SK-N-SH (cell line): ENCODE data around the gene CYP2R1. TPM values are rescaled to one million over a fixed set of nuclear protein-coding genes. Genes with fewer than 3 reads are reported as not detected.

Source experiments
- CTCF ChIA-PET: fragments of 300-600, 350-600 bp; formaldehyde crosslinking; extraction: SDS; loops from one replicate; lab custom pipeline; 2021; lab: Yijun Ruan, JAX
- POLR2A ChIA-PET: fragments of 350-600 bp; sonication (Branson Sonifier 250); formaldehyde crosslinking; extraction: SDS; loops from one replicate; lab custom pipeline; 2020; ENCODE audit warnings: antibody characterized with exemption, inconsistent platforms; lab: Yijun Ruan, JAX
- DNase-seq: peaks from one replicate; pipeline ENCODE4 v3.0.0; 2012
- H2AFZ ChIP-seq: fragments of 200-600 bp; sonication (generic); 2 replicates; pipeline ENCODE4 v1.8.1; 2016; ENCODE audit warnings: antibody characterized with exemption, mild to moderate bottlenecking, low read depth
- H3F3A ChIP-seq: fragments of 200-600 bp; sonication (generic); replicated peaks from 2 replicates; pipeline ENCODE3; 2016; ENCODE audit warnings: antibody characterized with exemption, mild to moderate bottlenecking; ENCODE audit not compliant: insufficient read depth
- H3K27ac ChIP-seq, 2 experiments: fragments of 200-500 bp in 1 of 2; fragments of 200-600 bp in 1 of 2; sonication (Bioruptor generic) in 1 of 2; sonication (generic), shearing (Covaris generic) in 1 of 2; 2 replicates each; pipeline versions ENCODE4 v1.5.1 to v1.6.1; 2014 to 2016; ENCODE audit warnings: low read depth in 2 of 2, inconsistent platforms in 1 of 2, low read length in 1 of 2, mild to moderate bottlenecking in 1 of 2, mixed read lengths in 1 of 2
- H3K27me3 ChIP-seq: fragments of 200-600 bp; sonication (generic), shearing (Covaris generic); 2 replicates; pipeline ENCODE4 v1.6.1; 2016; ENCODE audit warnings: mixed run types; ENCODE audit not compliant: insufficient read depth
- H3K36me3 ChIP-seq, 2 experiments: fragments of 200-500 bp in 1 of 2; fragments of 200-600 bp in 1 of 2; sonication (Bioruptor generic) in 1 of 2; sonication (generic) in 1 of 2; replicated peaks in 1 of 2; 2 replicates each; pipeline versions ENCODE3 to v1.5.1; 2014 to 2016; ENCODE audit warnings: low read length in 1 of 2, mild to moderate bottlenecking in 1 of 2; ENCODE audit not compliant: insufficient read depth in 2 of 2, control insufficient read depth in 1 of 2
- H3K4me1 ChIP-seq, 2 experiments: fragments of 200-500 bp in 1 of 2; fragments of 200-600 bp in 1 of 2; sonication (Bioruptor generic) in 1 of 2; sonication (generic), shearing (Covaris generic) in 1 of 2; 2 replicates each; pipeline versions ENCODE4 v1.5.1 to v1.6.1; 2014 to 2016; ENCODE audit warnings: low read depth in 1 of 2, low read length in 1 of 2, mixed run types in 1 of 2; ENCODE audit not compliant: insufficient read depth in 2 of 2, control insufficient read depth in 1 of 2
- H3K4me2 ChIP-seq: fragments of 200-600 bp; sonication (generic), shearing (Covaris generic); 2 replicates; pipeline ENCODE4 v1.6.1; 2017; ENCODE audit warnings: mixed run types
- H3K4me3 ChIP-seq, 2 experiments: fragments of 200-500 bp in 1 of 2; fragments of 200-600 bp in 1 of 2; sonication (Bioruptor generic) in 1 of 2; sonication (generic), shearing (Covaris generic) in 1 of 2; 2 replicates each; pipeline versions ENCODE4 v1.5.1 to v1.8.1; 2014 to 2016; ENCODE audit warnings: low read depth in 2 of 2, inconsistent platforms in 1 of 2, low read length in 1 of 2, mild to moderate bottlenecking in 1 of 2, mixed read lengths in 1 of 2, moderate library complexity in 1 of 2
- H3K79me2 ChIP-seq: fragments of 200-600 bp; sonication (generic); 2 replicates; pipeline ENCODE4 v1.8.1; 2017; ENCODE audit warnings: mild to moderate bottlenecking; ENCODE audit not compliant: insufficient read depth
- H3K9ac ChIP-seq: fragments of 200-600 bp; sonication (generic); 2 replicates; pipeline ENCODE4 v1.6.1; 2017; ENCODE audit warnings: mixed run types
- H3K9me2 ChIP-seq: fragments of 200-600 bp; sonication (generic); 2 replicates; pipeline ENCODE4 v1.6.1; 2017; ENCODE audit warnings: mixed run types
- H3K9me3 ChIP-seq: fragments of 200-600 bp; sonication (generic); 2 replicates; pipeline ENCODE4 v1.6.1; 2017; ENCODE audit warnings: mixed run types, mild to moderate bottlenecking, moderate library complexity
- H4K20me1 ChIP-seq: fragments of 200-600 bp; sonication (generic); 2 replicates; pipeline ENCODE4 v1.6.1; 2017; ENCODE audit warnings: mild to moderate bottlenecking, mixed run types; ENCODE audit not compliant: insufficient read depth
- CHD2 ChIP-seq: fragments of 150-350 bp; IDR thresholded peaks from 2 replicates; pipeline ENCODE4 v1.6.1; 2018; ENCODE audit warnings: low read length; ENCODE audit not compliant: partially characterized antibody
- FOSL2 ChIP-seq: IDR thresholded peaks from 2 replicates; pipeline ENCODE4 v1.4.0; 2012; ENCODE audit warnings: low read depth, mild to moderate bottlenecking, moderate library complexity, borderline replicate concordance
- GATA2 ChIP-seq: sonication (generic); formaldehyde crosslinking; IDR thresholded peaks from 2 replicates; pipeline ENCODE4 v1.5.0; 2020; ENCODE audit warnings: mild to moderate bottlenecking, missing genetic modification reagents
- JUND ChIP-seq: IDR thresholded peaks from 2 replicates; pipeline ENCODE4 v1.4.0; 2012
- MEF2A ChIP-seq: IDR thresholded peaks from 2 replicates; pipeline ENCODE4 v1.4.0; 2012; ENCODE audit warnings: low read depth, borderline replicate concordance
- NFIC ChIP-seq: IDR thresholded peaks from 2 replicates; pipeline ENCODE4 v1.4.0; 2012; ENCODE audit warnings: borderline replicate concordance
- RAD21 ChIP-seq: IDR thresholded peaks from 2 replicates; pipeline ENCODE4 v1.6.1; 2012; ENCODE audit warnings: mild to moderate bottlenecking, low read length
- RCOR1 ChIP-seq: fragments of 150-350 bp; IDR thresholded peaks from 2 replicates; pipeline ENCODE4 v1.6.1; 2017; ENCODE audit warnings: antibody characterized with exemption, low read length
- RFX5 ChIP-seq: IDR thresholded peaks from 2 replicates; pipeline ENCODE4 v1.6.1; 2012; ENCODE audit warnings: mild to moderate bottlenecking, improper control_type of control experiment, low read length
- RXRA ChIP-seq: IDR thresholded peaks from 2 replicates; pipeline ENCODE4 v1.4.0; 2012; ENCODE audit warnings: low read depth, mild to moderate bottlenecking, borderline replicate concordance
- TCF12 ChIP-seq: IDR thresholded peaks from 2 replicates; pipeline ENCODE4 v1.4.0; 2012
- TEAD4 ChIP-seq: IDR thresholded peaks from 2 replicates; pipeline ENCODE4 v1.4.0; 2012; ENCODE audit warnings: mild to moderate bottlenecking, borderline replicate concordance; ENCODE audit not compliant: insufficient read depth
- YY1 ChIP-seq: IDR thresholded peaks from 2 replicates; pipeline ENCODE4 v1.4.0; 2012; ENCODE audit warnings: low read depth, mild to moderate bottlenecking
- WGBS: methylation state at CpG from one replicate; pipeline ENCODE4 v1.1.6; 2017; ENCODE audit warnings: low lambda C conversion rate; 5-methylcytosine and 5-hydroxymethylcytosine counted together
- polyA plus RNA-seq, 3 experiments: library from polyadenylated mRNA; depleted of rRNA; stranded (reverse); fragments of >200 nt; gene quantifications; 2 replicates each; pipeline ENCODE4 v1.2.3, GENCODE V29; 2012
- TF ChIP-seq, protein P1 (sequence below): fragments of 150-350 bp; IDR thresholded peaks from 2 replicates; pipeline ENCODE4 v1.6.1; 2017; ENCODE audit warnings: antibody characterized with exemption, low read length, low read depth, borderline replicate concordance

The CYP2R1 gene
- polyA plus RNA-seq, 1 of the 3 experiments (the other 2 are of a cell fraction) = 9.3 TPM

DNA sequence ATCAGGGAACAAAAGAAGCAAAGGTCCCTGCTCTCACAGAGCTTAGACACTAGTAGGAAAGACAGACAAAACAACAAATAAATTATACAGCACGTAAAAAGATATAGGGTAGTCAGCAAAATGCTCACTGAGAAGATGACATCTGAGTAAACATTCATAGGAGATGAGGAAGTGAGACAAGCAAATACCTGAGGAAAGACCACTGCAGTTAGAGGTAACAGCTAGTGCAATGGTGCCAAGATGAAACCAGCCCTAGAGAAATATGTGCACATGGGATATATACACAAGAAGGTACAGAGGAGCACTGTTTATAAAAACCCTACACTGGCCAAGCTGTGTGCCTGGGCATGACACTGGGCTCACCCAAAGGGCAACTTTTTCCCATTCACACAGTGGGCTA is 9.8 kb downstream of the CYP2R1 start:
- Histone ChIP-seq H3K27me3 (no peaks in the 10 kb centered on the region), H3F3A (no peaks in the 10 kb centered on the region), H3K9me2 (no peaks in the 10 kb centered on the region), H3K79me2 (peaks cover 3% of the 10 kb centered on the region; the same call in 1 of the 2 replicates), H3K9me3 (no peaks in the 10 kb centered on the region), H3K9ac (no peak overlapping the region), H4K20me1 (no peaks in the 10 kb centered on the region), H3K4me1 (no peaks in the 10 kb centered on the region; a peak in 1 of 4 replicates), H3K36me3 (peaks cover 15 to 34% of the 10 kb centered on the region in 2 experiments), H3K27ac (no peak overlapping the region), H3K4me2 (no peak overlapping the region), H2AFZ (no peak overlapping the region), H3K4me3 (no peak overlapping the region)
- 100% methylated on average over 1 of the region's 1 CpG for WGBS
- no peak for DNase-seq
- ChIA-PET CTCF (no interaction called here), POLR2A (no interaction called here)
- TF ChIP-seq, protein P1, sequence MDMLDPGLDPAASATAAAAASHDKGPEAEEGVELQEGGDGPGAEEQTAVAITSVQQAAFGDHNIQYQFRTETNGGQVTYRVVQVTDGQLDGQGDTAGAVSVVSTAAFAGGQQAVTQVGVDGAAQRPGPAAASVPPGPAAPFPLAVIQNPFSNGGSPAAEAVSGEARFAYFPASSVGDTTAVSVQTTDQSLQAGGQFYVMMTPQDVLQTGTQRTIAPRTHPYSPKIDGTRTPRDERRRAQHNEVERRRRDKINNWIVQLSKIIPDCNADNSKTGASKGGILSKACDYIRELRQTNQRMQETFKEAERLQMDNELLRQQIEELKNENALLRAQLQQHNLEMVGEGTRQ = no peak

DNA sequence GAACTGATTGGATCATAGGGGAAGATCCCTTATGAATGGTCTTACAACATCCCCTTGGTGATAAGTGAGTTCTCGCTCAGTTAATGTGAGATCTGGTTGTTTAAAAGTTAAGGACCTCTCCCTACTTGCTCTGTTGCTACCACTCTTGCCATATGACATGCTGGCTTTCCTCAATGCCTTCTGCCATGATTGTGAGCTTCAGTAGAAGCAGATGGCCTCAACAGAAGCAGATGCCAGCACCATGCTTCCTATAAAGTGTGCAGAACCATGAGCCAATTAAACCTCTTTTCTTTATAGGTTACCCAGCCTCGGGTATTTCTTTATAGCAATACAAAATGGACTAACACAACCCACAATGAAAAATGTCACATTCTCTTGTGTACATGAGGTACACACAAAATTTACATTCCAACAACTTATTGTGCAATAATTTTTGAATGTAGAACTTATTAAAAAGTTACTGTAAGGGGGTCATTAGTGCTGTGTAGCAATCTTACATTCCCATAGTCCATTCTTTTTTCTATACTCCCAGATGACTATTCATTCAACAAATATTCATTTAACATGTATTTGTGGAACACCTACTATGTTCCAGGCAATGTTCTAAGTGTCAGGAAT is 10.3 kb downstream of the CYP2R1 start:
- H3K9me2 ChIP-seq = no peaks in the 10 kb centered on the region
- H2AFZ ChIP-seq = no peak overlapping the region

GRCh38 chr11:14875163-14875562 is 16.9 kb downstream of the CYP2R1 start:
- TF ChIP-seq JUND = no peak
- Histone ChIP-seq H3K4me1 (no peaks in the 10 kb centered on the region), H2AFZ (no peak overlapping the region), H3K9ac (no peak overlapping the region), H3K9me3 (no peaks in the 10 kb centered on the region), H3F3A (peaks cover 3% of the 10 kb centered on the region), H3K36me3 (peaks cover 24 to 38% of the 10 kb centered on the region in 2 experiments), H3K27ac (no peak overlapping the region), H3K9me2 (no peaks in the 10 kb centered on the region), H3K79me2 (no peaks in the 10 kb centered on the region), H3K4me2 (no peak overlapping the region), H3K4me3 (no peak overlapping the region), H3K27me3 (no peaks in the 10 kb centered on the region), H4K20me1 (no peaks in the 10 kb centered on the region)
- POLR2A ChIA-PET = no interaction called here
- no peak for DNase-seq
- CTCF ChIA-PET = no interaction called here
- WGBS = 95% methylated on average over 5 of the region's 5 CpGs

More for the DNA sequence above, 10.3 kb downstream of the CYP2R1 start:
- TF ChIP-seq CHD2 = no peak
- TF ChIP-seq JUND = no peak
- TF ChIP-seq MEF2A = no peak
- TF ChIP-seq RCOR1 = no peak
- TF ChIP-seq FOSL2 = no peak
- no peak for TF ChIP-seq GATA2 (CRISPR knock-in tag)
- TF ChIP-seq RXRA = no peak
- no peak for TF ChIP-seq TEAD4
- no peak for TF ChIP-seq RAD21
- no peak for TF ChIP-seq NFIC
- no peak for TF ChIP-seq YY1
- TF ChIP-seq RFX5 = no peak
- no peak for TF ChIP-seq TCF12
- TF ChIP-seq, all 33 proteins: peak for 0
- Histone ChIP-seq H3F3A (no peaks in the 10 kb centered on the region), H3K4me3 (no peak overlapping the region), H3K4me2 (no peak overlapping the region), H3K36me3 (peaks cover 15 to 38% of the 10 kb centered on the region in 2 experiments), H3K79me2 (peaks cover 3% of the 10 kb centered on the region; the same call in 1 of the 2 replicates), H4K20me1 (no peaks in the 10 kb centered on the region), H3K27ac (no peak overlapping the region), H3K27me3 (no peaks in the 10 kb centered on the region), H3K9me3 (no peaks in the 10 kb centered on the region), H3K9ac (no peak overlapping the region), H3K4me1 (no peaks in the 10 kb centered on the region; a peak in 1 of 4 replicates)
- ChIA-PET POLR2A (no interaction called here), CTCF (no interaction called here)
- DNase-seq = no peak
- 93% methylated on average over 2 of the region's 2 CpGs for WGBS
